GM12873 (cell line): ENCODE data around the gene LNX1.

Experiments used
- CTCF ChIP-seq: IDR thresholded peaks from 2 replicates; pipeline ENCODE4 v1.5.1; 2012; ENCODE audit warnings: low read depth, mild to moderate bottlenecking, moderate library complexity, low read length, control low read depth; ENCODE audit not compliant: insufficient read depth; ENCODE audit errors: missing control alignments

Gene LNX1

GRCh38 chr4:53480909-53481308 lies 110.4 kb downstream of the LNX1 start:
- TF ChIP-seq CTCF, result no peak

- no peak for TF ChIP-seq CTCF
Measured at GRCh38 chr4:53479736-53480525, 111.4 kb downstream of the LNX1 start.

- no peak for TF ChIP-seq CTCF
Measured at GRCh38 chr4:53478671-53479456, 112.4 kb downstream of the LNX1 start.

- no peak for TF ChIP-seq CTCF
Measured at GRCh38 chr4:53477636-53478035, 113.7 kb downstream of the LNX1 start.

GRCh38 chr4:53477038-53477565 lies 114.2 kb downstream of the LNX1 start:
- TF ChIP-seq CTCF, result no peak

- TF ChIP-seq CTCF, result no peak
Measured at GRCh38 chr4:53476232-53477037, 114.9 kb downstream of the LNX1 start.
